OCI-LY7 (cell line): ENCODE data around the gene FOXO3. TPM values are rescaled to one million over a fixed set of nuclear protein-coding genes. Genes with fewer than 3 reads are reported as not detected.

Experiments used
- BruUV-seq: library from RNA; stranded (reverse); fragments of 400-500 nt; replicated peaks from 2 replicates; lab custom pipeline; 2021; lab: Mats Ljungman, UMichigan
- CTCF ChIA-PET: fragments of 300-600 bp; sonication (Branson Sonifier 250); formaldehyde crosslinking; loops from one replicate; lab custom pipeline; 2022; ENCODE audit warnings: antibody characterized with exemption; ENCODE audit not compliant: unreplicated experiment; lab: Charles Lee
- POLR2A ChIA-PET: fragments of 300-600 bp; sonication (Branson Sonifier 250); formaldehyde crosslinking; loops from one replicate; lab custom pipeline; 2022; ENCODE audit warnings: antibody characterized with exemption; lab: Charles Lee
- DNase-seq: peaks from one replicate; pipeline ENCODE4 v3.0.0-alpha.2; 2015; ENCODE audit warnings: low spot score
- H2AFZ ChIP-seq: fragments of 200-600 bp; sonication (generic), shearing (Covaris generic); 2 replicates; pipeline ENCODE4 v1.6.1; 2014; ENCODE audit warnings: mild to moderate bottlenecking, antibody characterized with exemption, low read length, moderate library complexity
- H3K27ac ChIP-seq: fragments of 200-600 bp; sonication (generic); 2 replicates; pipeline ENCODE4 v1.5.1; 2014; ENCODE audit warnings: mixed run types, low read depth, mild to moderate bottlenecking, moderate library complexity, low read length, inconsistent platforms; ENCODE audit not compliant: poor library complexity, severe bottlenecking
- H3K36me3 ChIP-seq: fragments of 200-600 bp; sonication (generic); 2 replicates; pipeline ENCODE4 v1.6.1; 2014; ENCODE audit warnings: mild to moderate bottlenecking, antibody characterized with exemption, low read length, moderate library complexity, mixed read lengths; ENCODE audit not compliant: insufficient read depth
- H3K4me1 ChIP-seq: fragments of 200-600 bp; sonication (generic); 2 replicates; pipeline ENCODE4 v1.5.1; 2014; ENCODE audit warnings: mild to moderate bottlenecking, low read length; ENCODE audit not compliant: insufficient read depth, poor library complexity, severe bottlenecking
- H3K4me2 ChIP-seq: fragments of 200-600 bp; sonication (generic); 2 replicates; pipeline ENCODE4 v1.6.1; 2014; ENCODE audit warnings: mild to moderate bottlenecking, low read length
- H3K4me3 ChIP-seq: fragments of 200-600 bp; sonication (generic); 2 replicates; pipeline ENCODE4 v1.5.1; 2014; ENCODE audit warnings: mild to moderate bottlenecking, low read depth, low read length; ENCODE audit not compliant: poor library complexity, severe bottlenecking
- H3K79me2 ChIP-seq: fragments of 200-600 bp; sonication (generic); 2 replicates; pipeline ENCODE4 v1.6.1; 2016; ENCODE audit warnings: low read depth, mild to moderate bottlenecking, low read length, moderate library complexity, mixed read lengths; ENCODE audit not compliant: insufficient read depth
- H3K9me2 ChIP-seq: fragments of 200-600 bp; sonication (generic); 2 replicates; pipeline ENCODE4 v1.6.1; 2016; ENCODE audit warnings: mild to moderate bottlenecking, low read length, mixed read lengths; ENCODE audit not compliant: insufficient read depth
- H3K9me3 ChIP-seq: fragments of 200-600 bp; sonication (generic); 2 replicates; pipeline ENCODE4 v1.6.1; 2014; ENCODE audit warnings: mild to moderate bottlenecking, mixed run types, low read length, mixed read lengths
- H4K20me1 ChIP-seq: fragments of 200-600 bp; sonication (generic); 2 replicates; pipeline ENCODE4 v1.6.1; 2014; ENCODE audit warnings: mild to moderate bottlenecking, antibody characterized with exemption, low read length, moderate library complexity, mixed read lengths; ENCODE audit not compliant: insufficient read depth
- CTCF ChIP-seq: fragments of 200-600 bp; sonication (generic); conservative IDR thresholded peaks from 2 replicates; pipeline ENCODE4 v1.5.1; 2014; ENCODE audit warnings: mild to moderate bottlenecking, antibody characterized with exemption, low read length, moderate library complexity, mixed read lengths
- EZH2phosphoT487 ChIP-seq: fragments of 200-600 bp; sonication (generic); IDR thresholded peaks from 2 replicates; pipeline ENCODE4 v1.6.1; 2018; ENCODE audit warnings: low read depth, borderline replicate concordance, mild to moderate bottlenecking, mixed run types, antibody characterized with exemption, low read length, moderate library complexity, mixed read lengths
- intact Hi-C: fragments of 100-400 bp; cut with micrococcal nuclease; formaldehyde crosslinking; loops from one replicate; pipeline ENCODE4 v1.10.0; 2022; ENCODE audit not compliant: unreplicated experiment
- total RNA-seq, 2 experiments: library from RNA; depleted of rRNA in 1 of 2; stranded (reverse); fragments of >200 nt in 1 of 2; shearing (Covaris generic) in 1 of 2; gene quantifications; 2 replicates each; pipeline ENCODE4 v1.2.3, GENCODE V29; 2014 to 2022

The FOXO3 gene
- total RNA-seq, 2 experiments from 2014 or later, result 3.8 to 9.9 TPM

- no peaks in the 10 kb centered on the region for H4K20me1 ChIP-seq
- H3K4me3 ChIP-seq, result no peak overlapping the region
- no peaks in the 10 kb centered on the region for H3K36me3 ChIP-seq
- H3K79me2 ChIP-seq, result no peaks in the 10 kb centered on the region
- no peak overlapping the region for H3K4me2 ChIP-seq
- intact Hi-C loops, result no loop called here
- 0 out of 2 replicates have a peak, but pooled peaks cover 7% of the 10 kb centered on the region for H3K9me3 ChIP-seq
- no peaks in the 10 kb centered on the region for H3K9me2 ChIP-seq
- H3K4me1 ChIP-seq, result peaks cover 3% of the 10 kb centered on the region
- ChIA-PET CTCF (no interaction called here), POLR2A (no interaction called here)
- no peak overlapping the region for H2AFZ ChIP-seq
- no TSS peak for BruUV-seq
- H3K27ac ChIP-seq, result no peak overlapping the region
- TF ChIP-seq EZH2phosphoT487 (no peak), CTCF (no peak)
- DNase-seq, result no peak
Observed at GRCh38 chr6:108610270-108610839, 49.6 kb downstream of the FOXO3 start.

GRCh38 chr6:108610957-108611586 lies 50.4 kb downstream of the FOXO3 start:
- BruUV-seq, result no TSS peak
- DNase-seq, result no peak
- H3K4me3 ChIP-seq, result no peak overlapping the region
- H2AFZ ChIP-seq, result no peak overlapping the region
- peaks cover 3% of the 10 kb centered on the region for H3K4me1 ChIP-seq
- POLR2A ChIA-PET, result interaction anchor here (0.6 to 0.7 kb wide), 2 partner anchors 191 to 1989 kb away, joined by 4 to 6 read pairs; no protein-coding TSS in a partner anchor
- no peak overlapping the region for H3K4me2 ChIP-seq
- CTCF ChIA-PET, result no interaction called here
- H3K9me2 ChIP-seq, result no peaks in the 10 kb centered on the region
- H3K27ac ChIP-seq, result no peak overlapping the region
- H3K79me2 ChIP-seq, result no peaks in the 10 kb centered on the region
- TF ChIP-seq CTCF, result no peak
- no peak for TF ChIP-seq EZH2phosphoT487
- no peaks in the 10 kb centered on the region for H4K20me1 ChIP-seq
- no peaks in the 10 kb centered on the region for H3K36me3 ChIP-seq
- intact Hi-C loops, result no loop called here
- H3K9me3 ChIP-seq, result 0 out of 2 replicates have a peak, but pooled peaks cover 7% of the 10 kb centered on the region

- no peaks in the 10 kb centered on the region for H3K79me2 ChIP-seq
- no peaks in the 10 kb centered on the region for H4K20me1 ChIP-seq
- no peaks in the 10 kb centered on the region for H3K36me3 ChIP-seq
- TF ChIP-seq CTCF (no peak), EZH2phosphoT487 (no peak)
- H3K9me3 ChIP-seq, result 0 out of 2 replicates have a peak, but pooled peaks cover 7% of the 10 kb centered on the region
- no peak for DNase-seq
- no peaks in the 10 kb centered on the region for H3K9me2 ChIP-seq
- no peak overlapping the region for H3K27ac ChIP-seq
- no peak overlapping the region for H3K4me3 ChIP-seq
- no peak overlapping the region for H2AFZ ChIP-seq
- no TSS peak for BruUV-seq
- H3K4me1 ChIP-seq, result peaks cover 3% of the 10 kb centered on the region
- ChIA-PET CTCF (no interaction called here), POLR2A (interaction anchor here (0.7 kb wide), 1 partner anchor 627 kb away, joined by 3 read pairs; no protein-coding TSS in a partner anchor)
- no peak overlapping the region for H3K4me2 ChIP-seq
- intact Hi-C loops, result no loop called here
Observed at GRCh38 chr6:108612852-108613251, 52.1 kb downstream of the FOXO3 start.
